GM12892 (cell line): ENCODE results near the gene ABCG4.

ENCODE experiments used
- POLR2A ChIP-seq: IDR thresholded peaks from 2 replicates; pipeline ENCODE4 v1.6.1; 2011; ENCODE audit warnings: low read depth, low read length, control low read depth
- POLR2AphosphoS5 ChIP-seq: IDR thresholded peaks from 2 replicates; pipeline ENCODE4 v1.6.1; 2011; ENCODE audit warnings: low read depth, low read length, control low read depth

DNA sequence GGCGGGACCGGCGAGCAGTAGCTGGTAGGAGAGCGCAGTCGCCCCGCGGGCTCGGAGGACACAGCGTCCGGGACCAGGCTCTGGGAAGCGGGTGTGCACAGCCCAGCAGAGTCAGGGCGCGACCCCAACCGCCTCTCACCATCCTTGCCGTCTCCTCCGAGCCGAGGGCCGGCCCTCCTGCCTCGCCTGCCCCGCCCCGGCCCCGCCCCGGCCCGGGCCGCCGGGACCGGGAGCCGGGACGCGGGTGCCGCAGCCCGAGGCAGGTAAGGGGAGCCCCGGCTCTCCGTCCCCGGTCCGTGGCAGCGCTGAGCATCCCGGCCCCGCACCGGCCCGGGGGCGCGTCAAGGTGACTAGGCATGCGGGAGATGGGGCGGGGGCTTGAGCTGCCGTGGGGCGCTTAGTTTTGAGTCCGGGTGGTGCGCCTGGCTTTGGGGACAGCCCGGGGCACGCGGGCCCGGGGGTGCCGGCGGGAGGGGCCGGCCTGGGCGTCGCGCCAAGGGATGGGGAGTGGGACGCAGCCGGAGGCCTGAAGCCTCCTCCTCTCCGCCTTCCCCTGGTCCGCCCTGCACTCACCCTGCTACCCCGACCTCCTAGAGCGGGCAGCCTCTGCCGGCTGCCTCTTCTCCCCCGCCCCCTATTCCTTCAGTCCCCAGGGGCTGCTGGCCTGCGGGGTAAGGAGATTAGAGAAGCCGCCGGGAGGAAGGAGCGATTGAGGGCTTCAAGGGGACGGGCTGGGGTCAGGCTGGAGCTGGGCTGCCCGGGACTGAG lies at the start of gene ABCG4:
- TF ChIP-seq POLR2AphosphoS5 (no peak), POLR2A (no peak)
